CD4-positive, alpha-beta T cell treated with Interleukin-4 for 4 hours (primary cell): ENCODE data around the gene PPAT.

Source experiments
- DNase-seq: peaks from one replicate; pipeline ENCODE4 v3.0.0-alpha.2; 2020

The PPAT gene

GRCh38 chr4:56433280-56433679 lies 2.1 kb downstream of the PPAT start:
- DNase-seq = no peak

DNA sequence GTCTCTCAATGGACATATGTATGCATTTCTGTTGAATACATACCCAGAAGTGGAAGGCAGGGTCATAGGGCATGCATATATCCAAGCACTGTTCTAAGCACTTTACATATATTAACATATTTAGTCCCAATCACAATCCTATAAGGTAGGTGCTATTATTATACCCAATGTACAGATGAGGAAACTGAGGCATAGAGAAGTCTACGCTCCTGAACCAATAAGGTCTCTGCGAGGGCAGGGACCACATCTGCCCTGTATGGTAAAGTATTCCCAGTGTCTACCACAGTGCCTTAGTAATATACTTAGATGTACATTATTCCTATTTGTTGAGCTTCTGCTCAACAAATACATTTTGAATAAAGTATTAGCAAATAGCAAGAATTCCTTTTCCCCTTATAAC lies 5.2 kb downstream of the PPAT start:
- no peak for DNase-seq

DNA sequence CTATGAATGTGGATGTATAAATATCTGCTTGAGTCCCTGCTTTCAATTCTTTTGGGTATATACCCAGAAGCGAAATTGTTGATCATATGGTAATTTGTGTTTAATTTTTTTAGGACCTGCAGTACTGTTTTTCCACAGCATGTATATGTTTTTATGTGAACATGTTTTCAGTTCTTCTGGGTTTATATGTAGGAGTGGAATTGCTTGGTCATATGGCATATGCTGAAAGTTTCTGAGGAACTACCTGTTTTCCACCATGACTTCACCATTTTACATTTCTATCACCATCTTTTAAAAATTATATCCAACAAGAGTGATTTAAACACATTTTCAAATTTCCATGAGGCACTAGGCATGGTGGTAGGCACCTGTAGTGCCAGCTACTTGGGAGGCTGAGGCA lies 8.2 kb downstream of the PPAT start:
- DNase-seq = no peak

GRCh38 chr4:56426273-56426672 lies 9.1 kb downstream of the PPAT start:
- DNase-seq = no peak

- no peak for DNase-seq
Measured at GRCh38 chr4:56425518-56425917, 9.9 kb downstream of the PPAT start.

DNA sequence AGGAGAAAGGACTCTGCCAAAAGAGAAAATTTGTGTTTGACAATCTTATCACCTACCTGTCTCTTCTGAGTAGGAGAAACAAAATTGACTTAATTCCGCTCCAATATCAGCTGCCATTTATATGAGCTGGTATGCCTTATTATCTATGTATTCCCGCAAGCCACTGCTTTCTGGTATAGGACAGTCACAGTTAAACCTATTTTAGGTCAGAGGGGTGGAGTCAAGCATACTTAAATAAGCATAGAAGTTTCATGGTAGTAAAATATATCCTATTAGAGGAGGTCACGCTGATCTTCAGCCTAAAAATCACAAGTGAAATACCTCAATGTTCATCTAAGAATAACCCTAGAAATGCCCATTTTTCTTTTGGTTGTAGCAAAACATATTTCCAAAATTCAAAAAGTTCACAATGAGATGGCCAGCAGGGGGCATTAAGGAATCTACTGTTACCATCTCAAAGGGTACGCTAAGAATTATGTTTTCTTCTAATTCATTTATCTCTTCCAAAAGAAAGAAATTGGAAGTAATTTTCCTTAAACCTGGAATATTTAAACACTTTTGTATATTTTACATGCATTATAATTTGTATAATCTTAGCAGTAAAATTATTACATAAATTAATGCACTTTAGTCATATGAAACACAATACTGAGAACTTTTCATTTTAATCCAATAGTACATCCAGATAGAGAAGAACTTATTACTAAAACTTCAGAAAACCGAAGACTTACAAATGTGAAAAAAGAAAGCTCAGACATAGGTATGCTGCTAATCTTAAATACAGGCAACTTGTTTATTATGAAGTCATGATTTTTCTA lies 10.5 kb downstream of the PPAT start:
- peak; percentile 46 for DNase-seq

DNA sequence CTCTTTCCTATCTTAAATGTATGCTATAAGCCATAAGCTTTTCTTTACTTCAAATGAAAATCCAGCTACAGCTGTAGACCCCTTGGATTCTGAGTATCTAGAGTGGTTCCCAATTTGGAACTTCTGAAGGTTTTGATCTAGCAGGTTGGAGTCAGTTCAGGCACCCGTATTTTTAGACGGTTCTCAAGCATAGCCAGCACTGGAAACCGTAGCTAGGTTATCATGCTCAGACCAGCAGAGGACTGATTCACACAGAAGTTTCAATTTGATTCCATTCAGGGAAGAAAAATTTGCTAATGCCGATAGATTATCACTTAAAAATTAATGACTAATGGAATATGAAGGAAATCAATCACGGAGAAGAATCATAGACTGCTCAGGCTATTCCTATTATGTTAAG lies 11.2 kb downstream of the PPAT start:
- DNase-seq = no peak

DNA sequence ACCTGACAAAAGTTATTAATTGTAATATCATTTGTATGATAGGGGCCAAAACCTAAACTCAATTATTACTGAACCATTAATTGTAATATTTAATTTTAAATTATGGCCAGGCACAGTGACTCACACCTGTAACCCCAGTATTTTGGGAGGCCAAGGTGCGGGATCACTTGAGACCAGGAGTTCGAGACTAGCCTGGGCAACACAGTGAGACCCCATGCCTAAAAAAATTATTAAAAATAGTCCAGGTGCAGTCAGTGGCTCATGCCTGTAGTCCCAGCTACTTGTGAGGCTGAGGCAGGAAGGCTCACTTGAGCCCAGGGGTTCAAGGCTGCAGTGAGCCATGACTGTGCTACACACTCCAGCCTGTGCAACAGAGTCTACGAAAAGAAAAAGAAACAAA lies 18.0 kb downstream of the PPAT start:
- no peak for DNase-seq

- no peak for DNase-seq
Measured at GRCh38 chr4:56416349-56416748, 19.1 kb downstream of the PPAT start.

GRCh38 chr4:56414135-56414670 lies 21.2 kb downstream of the PPAT start:
- no peak for DNase-seq

GRCh38 chr4:56410247-56411062 lies 25.0 kb downstream of the PPAT start:
- no peak for DNase-seq

GRCh38 chr4:56409511-56410090 lies 25.8 kb downstream of the PPAT start:
- DNase-seq = no peak

DNA sequence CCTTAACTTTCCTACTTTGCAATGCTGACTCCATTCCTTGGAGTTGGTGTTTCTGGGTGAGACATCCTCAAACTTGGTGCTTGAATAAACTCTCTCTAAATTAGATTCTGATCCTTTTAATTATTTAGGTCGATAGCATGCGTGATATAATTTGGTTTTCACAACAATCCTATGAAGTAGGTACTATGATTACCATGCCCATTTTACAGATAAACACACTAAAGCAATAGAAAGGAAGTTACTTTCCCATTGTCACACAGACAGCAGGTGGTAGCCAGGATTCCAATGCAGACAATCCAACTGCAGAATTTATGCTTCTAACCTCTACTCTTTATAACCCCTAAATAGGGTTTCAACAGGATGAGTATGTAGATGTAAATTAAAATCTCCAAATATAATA lies 26.4 kb downstream of the PPAT start:
- DNase-seq = no peak

DNA sequence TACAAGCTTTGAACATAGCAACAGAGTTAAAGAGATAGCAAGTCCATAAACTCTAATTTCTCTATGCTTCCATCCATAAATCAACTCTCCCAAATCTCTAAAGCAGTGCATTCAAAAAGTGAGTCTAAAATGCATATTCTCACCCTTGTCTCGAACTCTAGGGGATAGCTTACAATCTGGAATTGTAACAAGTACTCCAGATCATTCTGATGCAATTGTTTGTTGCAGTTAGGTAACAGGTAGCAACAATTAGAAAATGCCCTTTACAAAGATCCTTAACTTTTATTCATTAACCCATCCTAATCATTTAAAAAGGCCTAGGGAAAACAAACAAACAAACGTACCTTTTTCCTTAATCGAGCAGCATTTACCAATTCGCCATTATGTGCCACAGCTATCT lies 29.3 kb downstream of the PPAT start:
- no peak for DNase-seq

DNA sequence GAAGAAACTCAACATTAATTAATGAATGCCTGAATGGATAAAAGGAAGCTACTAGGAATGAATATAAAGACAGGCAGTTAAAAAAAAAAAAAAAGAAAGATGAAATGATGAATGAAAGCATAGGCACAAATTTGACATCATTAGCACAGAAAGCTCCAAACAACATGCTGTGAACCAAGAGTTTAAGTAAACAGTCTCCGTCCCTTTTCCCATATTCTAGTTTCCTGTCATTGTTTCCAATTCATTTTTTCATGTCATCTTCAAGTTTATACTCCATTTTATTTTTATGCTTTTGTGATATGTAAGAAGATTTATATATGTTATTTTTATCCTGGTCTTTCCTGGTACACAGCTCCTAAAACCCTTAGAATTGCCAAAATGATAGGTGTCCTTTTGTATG lies 30.4 kb downstream of the PPAT start:
- DNase-seq = no peak

- no peak for DNase-seq
Measured at GRCh38 chr4:56400560-56400959, 34.9 kb downstream of the PPAT start.

GRCh38 chr4:56391270-56391669 lies 44.1 kb downstream of the PPAT start:
- DNase-seq = no peak

GRCh38 chr4:56389558-56389957 lies 45.9 kb downstream of the PPAT start:
- DNase-seq = no peak

- no peak for DNase-seq
Measured at GRCh38 chr4:56388306-56388705, 47.1 kb downstream of the PPAT start.

- peak; percentile 95 for DNase-seq
Measured at GRCh38 chr4:56387023-56388001, 48.1 kb downstream of the PPAT start, which contains the start of gene AASDH. Gene AASDH, minus strand, starts transcription at chr4:56387491. Its CDS starts 3,192 bp downstream, at chr4:56384299.

DNA sequence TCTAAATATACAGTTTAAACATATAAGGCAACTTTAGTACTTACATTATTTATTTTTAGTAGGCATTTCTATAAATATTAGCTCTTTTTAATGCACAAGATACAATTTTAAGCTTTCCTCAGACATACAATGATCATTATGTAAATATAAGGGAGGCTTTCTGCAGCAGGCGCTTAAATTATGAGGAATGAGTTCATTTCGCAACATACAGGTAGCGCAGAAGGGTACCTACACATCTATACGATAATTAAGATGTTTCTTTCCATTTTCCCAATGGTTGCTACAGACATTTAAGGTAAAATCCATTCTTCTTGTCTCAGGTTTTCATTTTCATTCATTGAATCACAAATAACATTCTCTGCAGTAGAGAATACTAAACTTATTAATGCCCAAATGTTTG lies 49.3 kb downstream of the PPAT start:
- DNase-seq = no peak

DNA sequence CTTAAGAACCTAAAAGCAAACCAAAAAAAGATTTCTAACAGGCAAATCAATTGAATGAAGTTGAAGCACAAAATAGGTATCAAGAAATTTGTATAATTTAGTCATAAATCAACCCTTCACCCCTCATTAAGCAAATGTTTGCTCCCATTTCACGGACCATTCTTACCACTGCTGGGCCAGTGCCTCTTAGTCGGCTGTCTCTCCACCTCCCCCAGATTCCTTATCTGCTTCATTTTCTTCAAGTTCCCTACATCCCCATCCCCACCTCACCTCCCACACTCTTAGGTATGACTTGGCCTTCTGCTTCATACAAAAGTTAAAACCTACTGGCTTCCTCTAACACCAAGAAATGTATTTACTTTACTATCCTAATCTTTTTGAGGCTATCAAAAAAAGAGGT lies 60.0 kb downstream of the PPAT start:
- DNase-seq = no peak
